ENCODE results near the gene SLC15A5.

SLC15A5 gene

DNA sequence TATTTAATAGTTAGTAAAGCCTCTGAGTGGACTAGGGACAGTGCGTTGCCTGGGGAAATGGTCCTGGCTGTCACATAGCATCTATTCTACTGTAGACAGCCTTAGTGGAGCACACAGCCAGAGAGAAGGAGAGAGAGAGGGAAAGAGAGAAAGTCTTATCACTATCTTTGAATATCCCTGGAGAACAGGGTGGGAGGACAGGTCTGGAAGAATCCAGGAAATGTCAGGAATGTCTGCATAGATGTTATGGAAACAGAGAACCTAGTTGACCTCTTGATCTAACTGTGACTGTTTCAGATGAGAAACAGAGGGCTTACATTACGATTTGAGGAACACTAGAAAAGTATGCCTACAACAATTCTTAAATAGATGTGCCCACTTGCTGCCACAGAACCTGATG, 92.8 kb downstream of the SLC15A5 start:
- Histone ChIP-seq H3K4me3 (ENCODE audit: low read depth, low read length) (no peak overlapping the region), H3K27ac (no peak overlapping the region), H3K9ac (no peak overlapping the region), H3K9me3 (ENCODE audit: control insufficient read depth, low read length) (no peaks in the 10 kb centered on the region), H3K4me1 (no peaks in the 10 kb centered on the region), H3K4me2 (ENCODE audit: low read length) (no peak overlapping the region), H2AFZ (no peak overlapping the region), H3K27me3 (ENCODE audit: control insufficient read depth, insufficient read depth, low read length) (no peaks in the 10 kb centered on the region), H3K79me2 (no peaks in the 10 kb centered on the region), H3K36me3 (ENCODE audit: control insufficient read depth, insufficient read depth, low read length) (no peaks in the 10 kb centered on the region)
- TF ChIP-seq, protein P1, sequence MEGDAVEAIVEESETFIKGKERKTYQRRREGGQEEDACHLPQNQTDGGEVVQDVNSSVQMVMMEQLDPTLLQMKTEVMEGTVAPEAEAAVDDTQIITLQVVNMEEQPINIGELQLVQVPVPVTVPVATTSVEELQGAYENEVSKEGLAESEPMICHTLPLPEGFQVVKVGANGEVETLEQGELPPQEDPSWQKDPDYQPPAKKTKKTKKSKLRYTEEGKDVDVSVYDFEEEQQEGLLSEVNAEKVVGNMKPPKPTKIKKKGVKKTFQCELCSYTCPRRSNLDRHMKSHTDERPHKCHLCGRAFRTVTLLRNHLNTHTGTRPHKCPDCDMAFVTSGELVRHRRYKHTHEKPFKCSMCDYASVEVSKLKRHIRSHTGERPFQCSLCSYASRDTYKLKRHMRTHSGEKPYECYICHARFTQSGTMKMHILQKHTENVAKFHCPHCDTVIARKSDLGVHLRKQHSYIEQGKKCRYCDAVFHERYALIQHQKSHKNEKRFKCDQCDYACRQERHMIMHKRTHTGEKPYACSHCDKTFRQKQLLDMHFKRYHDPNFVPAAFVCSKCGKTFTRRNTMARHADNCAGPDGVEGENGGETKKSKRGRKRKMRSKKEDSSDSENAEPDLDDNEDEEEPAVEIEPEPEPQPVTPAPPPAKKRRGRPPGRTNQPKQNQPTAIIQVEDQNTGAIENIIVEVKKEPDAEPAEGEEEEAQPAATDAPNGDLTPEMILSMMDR (IDR thresholded peaks at IDR 0.05) = no peak

DNA sequence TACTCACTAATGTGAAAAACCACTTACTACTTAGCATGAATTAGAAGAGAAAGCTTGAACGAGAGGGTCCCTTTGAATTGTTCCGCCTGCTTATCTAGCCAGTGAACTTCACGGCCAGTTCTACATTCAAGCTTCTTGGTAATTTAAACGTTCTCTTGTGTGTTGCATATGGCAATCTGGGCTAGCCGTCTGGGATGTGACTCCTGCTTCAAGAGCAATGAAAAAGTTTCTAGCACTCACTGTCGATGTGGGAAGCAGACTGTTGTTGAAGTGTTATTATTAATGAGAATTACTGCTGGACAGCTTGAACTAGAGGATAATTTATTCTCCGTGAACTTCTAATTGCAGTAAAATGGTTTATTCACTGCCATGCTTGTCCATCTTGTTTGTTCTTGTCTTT, 93.9 kb downstream of the SLC15A5 start:
- Histone ChIP-seq H2AFZ (no peak overlapping the region), H3K79me2 (no peaks in the 10 kb centered on the region), H3K9ac (no peak overlapping the region), H3K4me3 (ENCODE audit: low read depth, low read length) (no peak overlapping the region), H3K4me2 (ENCODE audit: low read length) (no peak overlapping the region), H3K27ac (no peak overlapping the region), H3K36me3 (ENCODE audit: control insufficient read depth, insufficient read depth, low read length) (no peaks in the 10 kb centered on the region), H3K9me3 (ENCODE audit: control insufficient read depth, low read length) (no peaks in the 10 kb centered on the region), H3K27me3 (ENCODE audit: control insufficient read depth, insufficient read depth, low read length) (no peaks in the 10 kb centered on the region), H3K4me1 (no peaks in the 10 kb centered on the region)
- TF ChIP-seq, protein P1 (IDR thresholded peaks at IDR 0.05) = no peak

DNA sequence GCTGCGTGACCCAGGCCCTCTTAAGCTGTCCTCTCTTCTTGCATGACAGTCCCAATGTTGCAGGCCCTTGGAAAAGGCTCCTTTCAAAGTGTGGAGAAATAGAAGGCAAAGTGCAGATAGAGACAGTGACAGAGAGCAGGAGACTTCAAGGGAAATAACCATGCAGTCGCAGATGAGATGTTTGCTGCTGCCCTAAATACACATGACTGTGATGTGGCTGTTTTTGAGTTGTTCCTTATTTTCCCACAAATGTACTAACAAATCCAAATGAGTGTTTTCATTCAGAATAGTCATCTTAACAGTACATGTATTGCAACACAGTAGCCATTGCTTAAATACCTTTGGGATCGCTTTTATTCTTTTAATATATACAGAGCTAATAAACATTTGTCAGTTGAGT, 101.6 kb downstream of the SLC15A5 start:
- Histone ChIP-seq H3K4me3 (ENCODE audit: low read depth, low read length) (no peak overlapping the region), H3K4me2 (ENCODE audit: low read length) (no peak overlapping the region), H3K27me3 (ENCODE audit: control insufficient read depth, insufficient read depth, low read length) (no peaks in the 10 kb centered on the region), H3K27ac (no peak overlapping the region), H3K4me1 (no peaks in the 10 kb centered on the region), H3K9ac (no peak overlapping the region), H2AFZ (no peak overlapping the region), H3K9me3 (ENCODE audit: control insufficient read depth, low read length) (no peaks in the 10 kb centered on the region), H3K79me2 (no peaks in the 10 kb centered on the region), H3K36me3 (ENCODE audit: control insufficient read depth, insufficient read depth, low read length) (no peaks in the 10 kb centered on the region)
- TF ChIP-seq, protein P1 (IDR thresholded peaks at IDR 0.05) = no peak

DNA sequence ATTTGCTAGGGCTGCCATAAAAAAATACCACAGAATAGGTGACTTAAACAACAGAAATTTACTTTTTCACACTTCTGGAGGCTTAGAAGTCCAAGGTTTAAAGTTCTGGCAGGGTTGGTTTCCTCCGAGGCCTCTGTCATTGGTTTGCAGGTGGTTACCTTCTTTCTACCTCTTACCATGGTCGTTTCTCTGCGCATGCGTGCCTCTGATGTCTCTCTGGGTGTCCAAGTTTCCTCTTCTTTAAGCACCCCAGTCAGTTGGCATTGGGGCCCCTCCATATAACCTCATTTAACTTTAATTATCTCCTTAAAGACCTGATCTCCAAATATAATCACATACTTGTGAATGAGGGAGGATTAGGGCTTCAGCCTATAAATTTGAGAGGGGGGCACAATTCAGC, 103.2 kb downstream of the SLC15A5 start:
- H2AFZ ChIP-seq = no peak overlapping the region
- no peak overlapping the region for H3K4me2 ChIP-seq (ENCODE audit: low read length)
- H3K4me1 ChIP-seq = no peaks in the 10 kb centered on the region
- no peaks in the 10 kb centered on the region for H3K27me3 ChIP-seq (ENCODE audit: control insufficient read depth, insufficient read depth, low read length)
- H3K79me2 ChIP-seq = no peaks in the 10 kb centered on the region
- H3K9ac ChIP-seq = no peak overlapping the region
- H3K27ac ChIP-seq = no peak overlapping the region
- H3K9me3 ChIP-seq (ENCODE audit: control insufficient read depth, low read length) = no peaks in the 10 kb centered on the region
- TF ChIP-seq, protein P1 (IDR thresholded peaks at IDR 0.05) = no peak
- no peaks in the 10 kb centered on the region for H3K36me3 ChIP-seq (ENCODE audit: control insufficient read depth, insufficient read depth, low read length)
- no peak overlapping the region for H3K4me3 ChIP-seq (ENCODE audit: low read depth, low read length)

DNA sequence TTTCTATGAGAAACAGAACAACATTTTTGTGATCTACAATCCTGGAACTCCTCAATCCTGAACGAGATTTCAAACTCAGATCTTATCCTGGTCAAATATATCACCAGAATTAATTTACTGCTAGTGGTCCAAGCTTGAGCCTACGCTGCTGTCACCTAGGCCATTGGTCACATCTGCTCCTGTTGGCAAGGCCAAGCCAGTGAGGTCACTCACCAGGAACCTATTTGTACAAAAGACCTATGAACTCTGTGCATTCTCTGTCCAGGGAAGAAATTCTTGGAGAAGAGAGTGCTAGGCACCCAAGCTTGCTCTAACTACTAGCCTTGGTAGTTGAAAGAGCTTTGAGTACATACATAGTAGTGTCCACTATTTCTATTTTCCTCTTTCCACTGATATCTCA, 106.1 kb downstream of the SLC15A5 start:
- Histone ChIP-seq H3K79me2 (no peaks in the 10 kb centered on the region), H3K9me3 (ENCODE audit: control insufficient read depth, low read length) (no peaks in the 10 kb centered on the region), H3K27me3 (ENCODE audit: control insufficient read depth, insufficient read depth, low read length) (no peaks in the 10 kb centered on the region), H2AFZ (no peak overlapping the region), H3K27ac (no peak overlapping the region), H3K4me2 (ENCODE audit: low read length) (no peak overlapping the region), H3K4me1 (no peaks in the 10 kb centered on the region), H3K9ac (no peak overlapping the region), H3K4me3 (ENCODE audit: low read depth, low read length) (no peak overlapping the region), H3K36me3 (ENCODE audit: control insufficient read depth, insufficient read depth, low read length) (no peaks in the 10 kb centered on the region)
- TF ChIP-seq, protein P1 (IDR thresholded peaks at IDR 0.05) = no peak
